ENCODE data around the gene PCNX1.

PCNX1 gene

DNA sequence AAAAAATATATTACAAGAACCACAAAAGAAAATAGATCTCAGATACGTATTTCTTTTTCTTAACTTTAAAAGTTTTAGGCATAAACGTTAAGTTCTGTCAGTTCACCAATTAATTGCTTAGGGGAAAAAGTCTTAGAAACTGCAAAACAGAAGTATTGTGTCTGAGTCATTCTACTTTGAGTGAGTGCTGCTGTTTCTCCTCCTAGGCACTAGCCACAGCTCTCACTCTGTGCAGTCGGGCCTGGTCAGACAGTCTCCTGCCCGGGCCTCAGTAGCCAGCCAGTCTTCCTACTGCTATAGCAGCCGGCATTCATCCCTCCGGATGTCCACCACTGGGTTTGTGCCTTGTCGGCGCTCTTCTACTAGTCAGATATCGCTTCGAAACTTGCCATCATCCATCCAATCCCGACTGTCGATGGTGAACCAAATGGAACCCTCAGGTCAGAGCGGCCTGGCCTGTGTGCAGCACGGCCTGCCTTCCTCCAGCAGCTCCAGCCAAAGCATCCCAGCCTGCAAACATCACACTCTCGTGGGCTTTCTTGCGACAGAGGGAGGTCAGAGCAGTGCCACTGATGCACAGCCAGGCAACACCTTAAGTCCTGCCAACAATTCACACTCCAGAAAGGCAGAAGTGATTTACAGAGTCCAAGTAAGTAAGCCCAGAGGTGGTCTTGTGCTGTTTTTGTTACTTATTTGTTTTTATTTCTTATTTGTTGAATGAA, 201.3 kb downstream of the PCNX1 start:
- Mint-ChIP-seq H3K9me3 (no peaks in the 10 kb centered on the region), H3K4me1 (peaks cover 5% of the 10 kb centered on the region), H3K27ac (peak overlapping the region; percentile 2), H3K4me3 (no peak overlapping the region), H3K36me3 (ENCODE audit: low read depth) (peaks cover 42% of the 10 kb centered on the region), H3K27me3 (no peaks in the 10 kb centered on the region)
- ATAC-seq (no peak), DNase-seq (no peak)

DNA sequence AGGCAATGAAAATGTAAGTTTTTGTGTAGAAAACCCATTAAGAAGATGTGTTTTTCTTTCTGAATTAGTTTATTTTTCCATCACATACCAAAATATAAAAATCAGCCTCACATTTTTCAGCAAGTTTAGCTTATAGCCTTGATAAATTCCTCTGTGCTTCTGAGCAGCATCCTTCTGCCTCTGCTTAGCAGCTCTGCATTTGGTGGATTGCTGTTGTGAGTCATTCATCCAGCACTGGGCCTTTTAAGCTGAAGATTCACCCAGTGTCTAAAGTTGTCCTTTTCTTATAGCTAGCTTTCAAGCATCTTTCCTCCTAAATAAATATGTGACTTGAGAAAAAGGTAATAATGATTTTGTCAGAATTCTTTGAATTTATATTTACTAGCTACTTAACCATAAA, 206.1 kb downstream of the PCNX1 start:
- no peaks in the 10 kb centered on the region for H3K9me3 Mint-ChIP-seq
- H3K27ac Mint-ChIP-seq: no peak overlapping the region
- ATAC-seq: no peak
- H3K27me3 Mint-ChIP-seq: no peaks in the 10 kb centered on the region
- DNase-seq: no peak
- peaks cover 30% of the 10 kb centered on the region for H3K36me3 Mint-ChIP-seq (ENCODE audit: low read depth)
- no peak overlapping the region for H3K4me3 Mint-ChIP-seq
- peaks cover 16% of the 10 kb centered on the region for H3K4me1 Mint-ChIP-seq

DNA sequence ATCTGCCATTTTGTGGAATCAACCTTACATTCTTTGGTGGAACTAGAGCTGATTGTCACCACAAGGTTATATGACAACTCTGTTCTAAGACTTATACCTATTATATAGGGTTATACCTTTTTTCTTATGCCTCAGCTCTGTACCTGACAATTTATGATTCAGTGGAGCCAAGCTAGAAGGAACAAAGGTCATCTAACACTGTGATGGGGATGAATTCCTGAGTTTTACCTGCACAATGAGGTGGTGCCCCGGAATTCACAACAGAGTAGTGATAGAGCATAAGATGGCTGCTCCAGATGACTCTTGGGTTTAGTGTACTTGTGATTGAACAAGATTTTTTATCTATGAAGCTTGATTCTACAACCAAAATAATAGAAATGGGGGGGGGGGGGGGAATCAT, 207.3 kb downstream of the PCNX1 start:
- no peak for DNase-seq
- Mint-ChIP-seq H3K36me3 (ENCODE audit: low read depth) (peaks cover 32% of the 10 kb centered on the region), H3K27me3 (no peaks in the 10 kb centered on the region), H3K4me3 (no peak overlapping the region), H3K9me3 (no peaks in the 10 kb centered on the region), H3K4me1 (peaks cover 28% of the 10 kb centered on the region), H3K27ac (no peak overlapping the region)
- ATAC-seq: no peak

DNA sequence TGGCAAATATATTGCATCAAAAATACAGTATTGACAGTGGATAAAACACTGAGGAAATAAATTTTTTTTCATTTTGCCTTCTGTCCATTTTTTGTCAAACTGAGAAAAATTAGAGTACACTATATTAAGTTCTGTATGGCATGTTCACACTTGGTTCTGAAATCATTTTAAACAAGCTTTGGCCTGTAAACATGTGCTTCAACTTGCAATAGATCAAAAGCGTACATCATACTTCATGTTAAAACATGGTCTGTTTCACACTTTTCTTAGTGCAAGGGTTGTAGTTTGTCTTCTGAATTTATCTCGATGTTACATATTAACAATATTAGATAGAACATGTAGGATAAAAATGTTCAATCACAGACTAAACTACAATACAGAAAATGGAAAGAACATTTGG, 208.0 kb downstream of the PCNX1 start:
- no peaks in the 10 kb centered on the region for H3K27me3 Mint-ChIP-seq
- peaks cover 28% of the 10 kb centered on the region for H3K36me3 Mint-ChIP-seq (ENCODE audit: low read depth)
- DNase-seq (no peak), ATAC-seq (no peak)
- no peak overlapping the region for H3K4me3 Mint-ChIP-seq
- H3K27ac Mint-ChIP-seq: no peak overlapping the region
- H3K4me1 Mint-ChIP-seq: peaks cover 33% of the 10 kb centered on the region
- no peaks in the 10 kb centered on the region for H3K9me3 Mint-ChIP-seq

DNA sequence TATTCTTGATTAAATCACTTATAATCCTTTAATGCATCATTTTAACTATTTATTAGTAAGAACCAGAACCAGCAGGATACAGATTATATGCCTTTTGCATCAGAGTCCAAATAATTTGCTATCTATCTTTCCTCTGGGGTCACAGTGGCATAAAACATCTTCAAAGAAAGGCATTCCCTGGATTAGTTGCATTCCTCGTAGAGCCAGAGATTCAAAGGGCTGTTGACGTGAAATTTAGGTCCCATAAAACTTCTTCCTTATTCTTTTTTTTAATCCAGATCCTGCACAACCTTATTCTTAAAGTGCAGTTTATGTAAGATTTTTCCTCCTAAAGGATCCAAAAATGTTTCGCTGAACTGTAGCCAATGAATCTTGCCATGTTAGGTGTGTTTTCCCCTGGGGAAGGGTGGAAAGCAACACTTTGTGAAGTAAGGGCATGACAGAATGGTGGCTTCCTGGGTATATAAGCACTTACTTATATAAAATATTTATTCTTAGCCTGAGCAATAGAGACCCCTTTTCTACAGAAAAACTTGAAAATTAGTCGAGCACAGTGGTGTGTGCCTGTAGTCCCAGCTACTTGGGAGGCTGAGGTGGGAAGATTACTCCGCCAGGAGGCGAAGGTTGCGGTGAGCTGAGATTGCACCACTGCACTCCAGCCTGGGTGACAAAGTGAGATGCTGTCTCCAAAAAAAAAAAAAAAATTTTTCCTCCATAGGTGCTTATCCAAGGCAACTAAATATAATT, 208.7 kb downstream of the PCNX1 start:
- peaks cover 36% of the 10 kb centered on the region for H3K4me1 Mint-ChIP-seq
- no peak overlapping the region for H3K4me3 Mint-ChIP-seq
- peaks cover 28% of the 10 kb centered on the region for H3K36me3 Mint-ChIP-seq (ENCODE audit: low read depth)
- ATAC-seq (no peak), DNase-seq (no peak)
- no peaks in the 10 kb centered on the region for H3K9me3 Mint-ChIP-seq
- H3K27me3 Mint-ChIP-seq: no peaks in the 10 kb centered on the region
- no peak overlapping the region for H3K27ac Mint-ChIP-seq

DNA sequence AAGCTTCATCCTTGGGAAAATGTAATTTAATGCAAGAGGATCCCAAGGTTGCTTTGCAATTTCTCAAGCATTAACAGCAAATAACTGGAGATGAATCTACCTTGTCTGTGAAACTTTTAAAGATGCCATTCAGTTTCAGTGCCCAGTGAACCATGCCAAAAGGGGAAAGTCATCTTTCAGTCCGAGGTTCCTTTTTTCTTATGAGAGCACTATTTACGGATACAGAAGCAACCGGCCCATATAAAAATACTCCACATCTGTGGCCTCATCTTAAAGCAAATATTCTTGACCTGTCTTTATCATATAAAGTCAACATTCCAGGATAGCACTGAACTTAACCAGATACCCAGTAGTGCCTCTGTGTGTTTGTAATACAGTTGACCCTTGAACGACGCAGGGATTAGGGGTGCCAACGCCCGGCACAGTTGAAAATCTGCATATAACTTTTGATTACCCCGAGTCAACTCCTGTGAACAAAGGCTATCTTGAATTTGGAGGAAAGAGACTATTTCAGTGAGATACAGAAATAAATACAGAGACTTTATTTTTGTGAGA, 209.4 kb downstream of the PCNX1 start:
- ATAC-seq: no peak
- H3K4me3 Mint-ChIP-seq: no peak overlapping the region

DNA sequence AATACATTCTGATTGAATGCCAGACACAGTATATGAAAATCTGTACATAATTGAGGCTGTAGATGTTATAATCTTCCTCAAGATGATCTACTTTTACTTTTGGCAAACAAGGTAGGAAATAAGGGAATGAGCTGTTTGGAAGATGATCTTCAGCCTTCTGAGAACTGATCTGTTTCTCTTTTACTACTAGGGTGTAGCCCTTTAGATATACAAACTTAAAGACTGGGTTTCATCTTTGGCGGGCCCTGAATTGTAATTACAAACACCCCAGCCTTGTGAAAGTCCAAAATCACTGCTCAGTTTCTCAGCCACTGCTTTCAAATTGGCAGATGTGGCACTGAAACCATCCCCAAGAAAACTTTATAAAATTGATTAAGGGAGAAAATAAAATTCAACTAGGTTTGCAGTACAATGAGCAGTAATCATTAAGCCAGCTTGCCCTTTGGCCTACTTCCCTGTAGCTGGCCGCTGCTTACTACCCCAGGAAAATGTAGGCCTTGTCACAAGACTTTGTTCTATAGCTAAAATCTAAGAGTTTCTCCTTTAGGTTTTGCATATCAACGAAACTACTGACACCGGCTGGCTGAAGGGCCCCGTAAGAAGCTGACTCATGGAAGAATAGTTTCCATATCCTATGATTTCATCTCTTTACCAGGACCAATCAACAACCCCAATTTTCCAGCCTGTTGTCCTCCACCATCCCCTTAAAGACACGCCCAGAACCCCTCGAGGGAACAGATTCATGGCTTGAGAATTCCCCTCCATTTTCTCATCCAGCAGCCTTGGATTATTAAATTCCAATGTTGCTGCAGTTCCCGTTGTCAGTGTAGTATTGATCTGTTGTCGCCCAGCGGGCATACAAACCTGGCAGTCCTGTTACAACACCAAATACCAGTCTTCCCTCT, 210.8 kb downstream of the PCNX1 start:
- Mint-ChIP-seq H3K4me1 (peaks cover 37% of the 10 kb centered on the region), H3K36me3 (ENCODE audit: low read depth) (peaks cover 20% of the 10 kb centered on the region), H3K9me3 (no peaks in the 10 kb centered on the region), H3K27me3 (no peaks in the 10 kb centered on the region), H3K4me3 (peak overlapping the region; percentile 6), H3K27ac (peak overlapping the region; percentile 89)
- DNase-seq: no peak
- ATAC-seq: peak; percentile 47

More for the DNA sequence above, 209.4 kb downstream of the PCNX1 start:
- peak overlapping the region; percentile 12 for H3K27ac Mint-ChIP-seq
- no peaks in the 10 kb centered on the region for H3K27me3 Mint-ChIP-seq
- no peak for DNase-seq
- H3K9me3 Mint-ChIP-seq: no peaks in the 10 kb centered on the region
- H3K4me1 Mint-ChIP-seq: peaks cover 36% of the 10 kb centered on the region
- H3K36me3 Mint-ChIP-seq (ENCODE audit: low read depth): peaks cover 23% of the 10 kb centered on the region

DNA sequence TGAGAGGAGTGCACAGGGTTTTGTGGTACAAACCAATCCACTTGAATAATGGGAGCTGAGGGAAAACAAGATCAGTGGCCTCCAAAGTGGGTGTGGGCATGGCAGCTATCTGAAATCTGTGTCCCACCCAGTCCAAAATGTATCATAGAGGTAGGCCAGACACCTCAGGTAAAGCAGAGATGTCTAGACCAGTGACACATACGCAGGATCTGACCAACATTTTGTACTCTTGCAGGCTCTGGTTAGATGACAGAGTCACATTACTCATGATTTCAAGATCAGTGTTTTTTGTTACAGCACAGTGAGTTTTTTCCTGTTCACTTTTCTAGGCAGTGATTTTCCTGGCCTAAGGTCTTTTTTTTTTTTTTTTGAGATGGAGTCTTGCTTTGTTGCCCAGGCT, 211.8 kb downstream of the PCNX1 start:
- peak; percentile 92 for ATAC-seq
- DNase-seq: no peak
- H3K27ac Mint-ChIP-seq: peak overlapping the region; percentile 89

DNA sequence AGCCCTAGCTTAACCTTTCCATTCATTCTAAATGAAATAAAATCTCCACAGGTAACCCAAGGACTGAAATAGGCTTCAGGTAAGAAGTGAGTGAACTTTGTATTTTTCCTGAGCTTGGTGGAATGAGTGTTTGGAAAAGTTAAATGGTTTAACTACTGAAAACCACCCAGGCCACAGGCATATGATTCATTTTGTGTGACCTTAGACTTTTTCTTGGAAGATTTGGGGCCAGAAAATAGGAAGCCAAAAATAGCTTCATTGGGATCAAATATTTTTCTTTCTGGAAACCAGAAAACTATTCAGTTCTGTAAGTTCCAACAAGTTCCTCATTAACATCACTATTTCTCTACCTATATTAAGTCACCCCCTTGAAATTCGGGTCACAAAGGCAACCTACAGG, 212.6 kb downstream of the PCNX1 start:
- peaks cover 38% of the 10 kb centered on the region for H3K4me1 Mint-ChIP-seq
- ATAC-seq (no peak), DNase-seq (no peak)
- peaks cover 13% of the 10 kb centered on the region for H3K36me3 Mint-ChIP-seq (ENCODE audit: low read depth)
- H3K9me3 Mint-ChIP-seq: no peaks in the 10 kb centered on the region
- peak overlapping the region; percentile 89 for H3K27ac Mint-ChIP-seq
- no peak overlapping the region for H3K4me3 Mint-ChIP-seq
- H3K27me3 Mint-ChIP-seq: no peaks in the 10 kb centered on the region

More for the DNA sequence above, 211.8 kb downstream of the PCNX1 start:
- Mint-ChIP-seq H3K4me3 (no peak overlapping the region), H3K36me3 (ENCODE audit: low read depth) (peaks cover 14% of the 10 kb centered on the region), H3K27me3 (no peaks in the 10 kb centered on the region), H3K9me3 (no peaks in the 10 kb centered on the region), H3K4me1 (peaks cover 38% of the 10 kb centered on the region)

DNA sequence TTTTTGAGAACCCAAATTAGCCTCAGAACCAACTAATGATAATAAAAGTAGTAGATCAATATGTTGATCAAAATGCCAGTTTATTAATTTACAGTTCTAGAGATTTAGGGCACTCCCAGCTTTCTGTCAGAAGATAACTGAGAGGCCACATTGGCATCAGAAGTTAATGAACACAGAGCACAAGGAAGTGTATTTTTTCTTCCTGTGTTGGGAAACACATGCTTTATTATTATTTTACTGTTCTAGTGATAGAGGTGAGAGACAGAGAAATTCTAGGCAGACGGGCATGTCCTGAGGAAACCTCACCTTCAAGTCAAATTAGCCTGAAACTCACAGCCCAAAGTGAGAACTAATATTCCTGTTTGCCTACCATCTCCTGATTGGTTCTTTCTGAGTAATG, 213.7 kb downstream of the PCNX1 start:
- Mint-ChIP-seq H3K36me3 (ENCODE audit: low read depth) (peaks cover 13% of the 10 kb centered on the region), H3K9me3 (no peaks in the 10 kb centered on the region)

DNA sequence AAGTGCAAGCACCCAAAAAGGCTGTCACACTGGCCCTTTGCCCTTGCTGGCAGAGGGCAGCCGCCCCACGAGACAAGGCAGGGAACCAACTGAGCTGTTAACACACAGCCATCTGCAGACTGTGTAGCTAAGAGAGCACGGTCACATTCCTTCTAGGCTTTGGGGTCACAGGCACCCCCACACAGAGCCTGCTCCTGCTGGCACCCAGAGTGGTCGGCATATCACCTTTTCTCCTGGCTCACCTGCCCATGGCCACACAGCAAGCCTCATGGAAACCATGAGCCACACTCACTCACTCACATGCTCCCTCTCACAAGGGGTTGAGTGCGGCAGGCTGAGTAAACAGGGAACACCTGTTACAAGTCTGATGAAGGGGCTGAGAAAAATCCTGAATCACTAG, 214.5 kb downstream of the PCNX1 start:
- H3K36me3 Mint-ChIP-seq (ENCODE audit: low read depth): peaks cover 13% of the 10 kb centered on the region
- no peak for DNase-seq
- no peaks in the 10 kb centered on the region for H3K27me3 Mint-ChIP-seq
- no peak for ATAC-seq
- no peak overlapping the region for H3K27ac Mint-ChIP-seq
- peaks cover 38% of the 10 kb centered on the region for H3K4me1 Mint-ChIP-seq
- no peaks in the 10 kb centered on the region for H3K9me3 Mint-ChIP-seq
- H3K4me3 Mint-ChIP-seq: no peak overlapping the region

More for the DNA sequence above, 213.7 kb downstream of the PCNX1 start:
- ATAC-seq (no peak), DNase-seq (no peak)
- Mint-ChIP-seq H3K27ac (no peak overlapping the region), H3K4me1 (peaks cover 38% of the 10 kb centered on the region), H3K27me3 (no peaks in the 10 kb centered on the region), H3K4me3 (no peak overlapping the region)

DNA sequence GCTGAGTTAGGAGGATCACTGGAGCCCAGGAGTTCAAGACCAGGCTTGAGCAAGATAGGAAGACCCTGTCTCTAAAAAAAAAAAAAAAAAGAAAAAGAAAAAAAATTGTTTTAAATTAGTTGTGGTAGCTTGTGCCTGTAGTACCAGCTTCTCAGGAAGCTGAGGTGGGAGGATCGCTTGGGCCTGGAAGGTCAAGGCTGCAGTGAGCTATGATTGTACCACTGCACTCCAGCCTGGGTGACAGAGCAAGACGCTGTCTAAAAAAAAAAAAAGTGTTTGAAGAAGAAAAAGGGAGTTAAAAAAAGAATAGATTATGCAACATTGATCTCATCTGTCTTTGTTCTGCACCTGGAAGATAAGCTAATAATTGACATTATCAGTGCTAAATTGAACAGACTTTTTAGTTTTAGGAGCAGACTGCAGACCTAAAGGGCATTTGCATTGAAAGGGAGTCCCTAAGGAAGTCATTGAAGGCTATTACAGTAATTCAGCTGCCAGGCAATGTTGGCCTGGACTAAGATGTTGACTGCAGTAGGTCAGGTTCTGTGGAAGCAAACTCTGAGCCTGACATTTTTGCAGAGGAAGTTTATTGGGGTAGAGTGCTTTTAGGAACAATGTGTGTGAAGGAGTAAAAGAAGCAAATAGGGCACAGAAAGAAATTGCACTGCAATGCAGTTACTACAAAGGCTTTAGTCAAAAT, 215.8 kb downstream of the PCNX1 start:
- Mint-ChIP-seq H3K4me3 (no peak overlapping the region), H3K27ac (no peak overlapping the region), H3K36me3 (ENCODE audit: low read depth) (peaks cover 11% of the 10 kb centered on the region), H3K9me3 (no peaks in the 10 kb centered on the region), H3K27me3 (no peaks in the 10 kb centered on the region), H3K4me1 (peaks cover 28% of the 10 kb centered on the region)
- ATAC-seq (no peak), DNase-seq (no peak)

DNA sequence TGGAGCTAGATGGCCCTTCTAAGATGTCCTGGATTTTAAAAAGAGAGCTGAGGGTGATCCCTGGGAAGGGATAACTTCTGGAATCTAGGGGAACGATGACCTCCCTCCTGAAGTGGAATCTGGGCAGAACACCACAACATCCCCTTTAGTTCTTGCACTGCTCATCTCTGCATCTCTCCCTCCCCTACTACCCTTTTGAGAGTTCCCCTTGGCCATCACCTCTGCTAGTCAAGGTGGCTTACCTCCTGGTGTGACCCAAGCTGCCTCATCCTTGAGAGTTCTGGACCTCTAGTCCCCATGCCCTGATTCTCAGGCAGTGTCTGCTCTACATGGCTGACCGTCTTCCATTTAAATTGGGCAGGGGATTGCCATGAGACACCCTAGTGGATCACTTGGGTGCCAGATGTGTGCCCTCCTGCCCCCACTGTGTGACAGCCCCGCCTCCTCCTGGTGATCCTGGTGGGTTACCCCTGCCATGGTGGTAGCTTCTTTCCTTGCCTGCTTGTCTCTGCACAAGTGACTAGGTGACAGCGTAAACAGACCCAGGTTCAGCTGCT, 216.4 kb downstream of the PCNX1 start:
- Mint-ChIP-seq H3K4me3 (no peak overlapping the region), H3K4me1 (peaks cover 22% of the 10 kb centered on the region), H3K27ac (no peak overlapping the region), H3K9me3 (no peaks in the 10 kb centered on the region), H3K36me3 (ENCODE audit: low read depth) (peaks cover 7% of the 10 kb centered on the region), H3K27me3 (no peaks in the 10 kb centered on the region)
- ATAC-seq (no peak), DNase-seq (no peak)

Measured in activated naive CD8-positive, alpha-beta T cell treated with anti-CD3 and anti-CD28 coated beads, Interleukin-2, amount 50 U/mL, for 24 hours (primary cell).